Measurements from ENCODE around the gene GPR4.
A peak's percentile ranks its signal among the peaks of the same experiment; 100 is the strongest.

GPR4 gene

DNA sequence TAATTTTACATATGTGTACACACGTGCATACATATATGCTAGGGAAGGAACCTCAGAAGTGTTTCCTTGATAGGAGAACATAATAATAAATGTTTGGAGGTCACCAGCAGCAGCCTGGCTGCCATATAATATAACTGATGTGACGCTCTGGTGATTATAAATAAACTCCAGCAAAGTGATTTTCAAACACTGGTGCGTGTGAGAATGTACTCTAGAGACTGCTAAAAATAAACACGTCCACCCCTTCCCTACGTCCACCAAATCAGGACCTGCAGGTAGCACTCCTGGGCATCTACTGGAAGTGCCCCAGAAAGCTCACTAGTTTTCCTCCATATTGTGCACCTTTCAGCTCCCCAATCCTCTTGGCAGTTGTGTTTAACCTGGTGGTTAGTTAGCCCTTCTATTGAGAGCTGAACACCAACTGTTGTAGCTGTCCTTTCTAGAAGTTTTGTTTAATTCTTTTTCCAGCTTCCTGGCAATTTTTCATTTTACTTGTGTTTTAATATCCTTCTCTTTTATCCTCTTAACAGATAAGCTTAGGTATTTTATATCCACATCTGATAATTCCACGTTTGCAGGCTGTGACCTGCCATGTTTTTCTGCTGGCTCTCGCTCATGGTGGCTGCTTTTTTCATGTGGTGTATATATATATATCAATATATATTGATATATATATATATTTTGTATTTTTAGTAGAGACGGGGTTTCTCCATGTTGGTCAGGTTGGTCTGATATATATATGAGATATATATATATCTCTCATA, 30.4 kb downstream of the GPR4 start:
- no peak for DNase-seq (ENCODE audit: low spot score)

DNA sequence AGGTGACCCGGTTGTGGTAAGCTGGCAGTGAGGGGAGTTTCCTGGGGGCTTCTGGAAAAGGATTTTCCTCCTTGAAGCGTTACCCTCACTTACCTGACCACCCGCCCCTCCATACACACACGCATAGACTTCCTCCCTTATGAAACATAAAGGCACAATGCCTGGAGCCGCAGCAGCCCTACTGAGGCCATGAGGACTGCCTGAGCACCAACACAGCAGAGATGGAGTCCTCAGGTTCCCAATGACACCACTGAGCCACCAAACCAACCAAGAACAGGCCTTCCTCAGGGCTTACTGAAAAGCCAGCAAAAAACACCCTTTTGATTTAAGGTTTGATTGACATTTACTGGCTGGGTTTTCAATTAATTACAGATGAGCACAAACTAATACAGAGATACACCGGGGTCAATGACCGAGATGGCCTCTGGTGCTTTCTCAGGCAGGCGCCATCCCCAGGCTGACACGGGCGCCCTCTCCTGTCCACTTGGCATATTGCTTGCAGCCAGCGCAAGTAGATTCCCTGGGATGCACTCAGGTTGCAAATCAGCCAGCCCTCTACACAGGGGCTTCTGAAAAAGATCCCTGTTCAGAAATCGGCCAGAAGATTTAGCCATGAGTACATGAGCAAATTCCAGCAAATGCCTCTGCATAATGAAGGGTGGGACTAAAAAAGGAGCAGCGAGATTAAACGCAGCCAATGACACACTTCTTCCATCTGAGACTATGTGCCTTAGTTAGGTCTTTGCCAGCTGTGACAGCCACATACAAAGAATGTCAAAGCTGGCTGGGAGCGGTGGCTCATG, 32.2 kb downstream of the GPR4 start:
- TF ChIP-seq, protein P1, sequence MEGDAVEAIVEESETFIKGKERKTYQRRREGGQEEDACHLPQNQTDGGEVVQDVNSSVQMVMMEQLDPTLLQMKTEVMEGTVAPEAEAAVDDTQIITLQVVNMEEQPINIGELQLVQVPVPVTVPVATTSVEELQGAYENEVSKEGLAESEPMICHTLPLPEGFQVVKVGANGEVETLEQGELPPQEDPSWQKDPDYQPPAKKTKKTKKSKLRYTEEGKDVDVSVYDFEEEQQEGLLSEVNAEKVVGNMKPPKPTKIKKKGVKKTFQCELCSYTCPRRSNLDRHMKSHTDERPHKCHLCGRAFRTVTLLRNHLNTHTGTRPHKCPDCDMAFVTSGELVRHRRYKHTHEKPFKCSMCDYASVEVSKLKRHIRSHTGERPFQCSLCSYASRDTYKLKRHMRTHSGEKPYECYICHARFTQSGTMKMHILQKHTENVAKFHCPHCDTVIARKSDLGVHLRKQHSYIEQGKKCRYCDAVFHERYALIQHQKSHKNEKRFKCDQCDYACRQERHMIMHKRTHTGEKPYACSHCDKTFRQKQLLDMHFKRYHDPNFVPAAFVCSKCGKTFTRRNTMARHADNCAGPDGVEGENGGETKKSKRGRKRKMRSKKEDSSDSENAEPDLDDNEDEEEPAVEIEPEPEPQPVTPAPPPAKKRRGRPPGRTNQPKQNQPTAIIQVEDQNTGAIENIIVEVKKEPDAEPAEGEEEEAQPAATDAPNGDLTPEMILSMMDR (IDR thresholded peaks at IDR 0.05; ENCODE audit: extremely low read depth, missing control alignments): peak; percentile 79
- peak; percentile 56 for DNase-seq (ENCODE audit: low spot score)

More for the DNA sequence above, 30.4 kb downstream of the GPR4 start:
- TF ChIP-seq, protein P1 (IDR thresholded peaks at IDR 0.05; ENCODE audit: extremely low read depth, missing control alignments): no peak

DNA sequence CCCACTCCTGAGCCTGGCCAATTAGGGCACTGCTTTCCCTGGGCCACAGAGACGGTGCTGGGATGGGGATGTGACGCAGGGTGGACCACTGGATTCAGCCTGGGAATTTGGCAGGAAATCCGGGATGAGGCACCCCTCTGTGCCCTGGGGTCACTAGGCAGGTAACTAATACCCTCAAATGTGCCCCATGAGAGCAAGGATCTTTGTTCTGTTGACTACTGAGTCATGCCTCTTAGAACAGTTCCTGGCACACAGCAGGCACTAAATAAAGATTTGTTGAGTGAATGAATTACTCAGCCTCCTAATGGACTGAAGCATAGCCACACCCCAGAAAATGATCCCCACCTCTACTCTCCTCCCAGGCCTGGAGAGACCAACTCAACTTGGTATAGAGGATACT, 33.3 kb downstream of the GPR4 start:
- no peak for DNase-seq (ENCODE audit: low spot score)
- TF ChIP-seq, protein P1 (IDR thresholded peaks at IDR 0.05; ENCODE audit: extremely low read depth, missing control alignments): no peak

DNA sequence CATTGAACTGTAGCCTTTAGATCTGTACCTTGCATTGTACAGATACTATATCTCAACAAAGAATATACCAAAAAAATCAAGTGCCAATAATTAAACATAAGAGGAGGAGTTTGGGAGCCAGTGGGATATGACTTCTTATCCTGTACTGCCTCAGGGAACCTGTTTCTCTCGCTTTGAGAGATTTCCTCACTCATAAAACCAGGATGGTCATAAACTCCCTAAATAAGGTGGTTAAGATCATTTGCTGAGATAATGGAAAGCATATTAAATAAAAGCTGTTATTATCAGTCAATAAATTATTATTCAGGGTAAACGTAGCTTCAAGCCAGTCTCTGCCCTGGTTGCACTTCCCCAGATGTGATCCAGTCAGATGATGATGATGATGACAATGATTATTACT, 34.4 kb downstream of the GPR4 start:
- TF ChIP-seq, protein P1 (IDR thresholded peaks at IDR 0.05; ENCODE audit: extremely low read depth, missing control alignments): no peak
- DNase-seq (ENCODE audit: low spot score): no peak

DNA sequence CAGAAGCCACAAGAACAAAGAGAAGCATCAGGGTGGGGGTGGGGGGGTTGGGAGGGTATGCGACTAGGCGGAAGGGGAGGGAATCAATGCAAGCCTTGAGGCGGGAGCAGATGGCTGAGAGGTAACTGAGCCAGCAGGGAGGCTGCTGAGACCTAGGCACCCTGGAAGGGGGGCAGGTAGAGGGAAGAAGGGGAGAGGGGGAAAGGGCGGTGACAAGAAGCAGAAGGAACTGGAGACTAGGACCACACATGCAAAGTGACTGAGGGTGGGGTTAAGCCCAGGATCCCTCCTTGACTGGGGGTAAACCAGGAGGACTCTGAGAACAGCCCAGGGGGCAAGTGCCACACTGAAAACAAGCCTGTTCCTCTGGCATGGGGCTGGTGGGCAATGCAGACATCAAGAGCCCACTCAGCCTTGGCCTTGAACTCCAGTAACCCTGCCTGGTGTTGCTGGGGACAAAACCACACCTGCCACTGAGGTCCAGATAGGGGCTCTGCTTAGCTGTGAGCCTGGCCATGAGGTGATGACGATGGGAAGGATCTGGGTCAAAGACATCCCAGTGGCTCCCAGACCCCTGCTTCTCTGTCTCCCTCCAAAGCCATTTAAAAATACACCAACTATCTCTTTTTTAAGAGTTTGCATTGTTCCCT, 37.8 kb downstream of the GPR4 start:
- DNase-seq (ENCODE audit: low spot score): peak; percentile 12
- TF ChIP-seq, protein P1 (IDR thresholded peaks at IDR 0.05; ENCODE audit: extremely low read depth, missing control alignments): no peak

DNA sequence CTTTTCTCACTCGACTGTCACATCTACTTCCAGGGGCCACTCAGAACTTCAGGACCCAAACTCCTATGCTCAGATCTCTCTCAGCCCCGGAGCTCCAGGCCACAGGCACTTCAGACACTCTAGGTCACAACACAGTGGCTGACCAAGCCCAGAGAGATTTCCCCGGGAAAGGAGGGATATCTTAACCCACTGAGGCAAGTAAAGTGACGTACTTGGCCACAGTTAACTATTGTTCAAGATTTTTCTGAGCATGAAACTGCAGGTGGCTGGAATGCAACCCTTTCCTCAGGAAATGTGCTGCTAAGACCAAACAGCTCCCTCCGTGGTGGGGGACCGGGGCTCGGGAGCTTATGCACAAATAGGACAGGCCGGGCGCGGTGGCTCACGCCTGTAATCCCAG, 41.3 kb downstream of the GPR4 start:
- TF ChIP-seq, protein P1 (IDR thresholded peaks at IDR 0.05; ENCODE audit: extremely low read depth, missing control alignments): no peak
- no peak for DNase-seq (ENCODE audit: low spot score)

DNA sequence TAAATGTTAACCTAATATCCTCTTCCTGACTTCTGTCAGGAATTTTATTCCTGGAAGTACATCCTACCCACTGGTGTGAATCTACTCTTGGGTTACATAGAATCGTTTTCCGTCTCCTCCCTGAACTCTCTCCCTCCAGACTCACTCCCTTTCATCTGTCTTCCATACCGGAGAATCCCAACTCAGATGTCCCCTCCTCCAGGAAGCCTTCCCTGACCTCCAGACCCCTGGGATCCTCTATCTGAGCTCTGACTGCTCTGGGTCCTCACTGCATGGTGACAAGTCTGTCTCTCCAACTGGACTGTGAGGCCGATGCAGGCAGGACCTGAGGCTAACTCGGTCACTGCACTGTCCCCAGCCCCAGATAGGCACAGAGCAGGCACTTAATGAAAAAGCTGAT, 42.0 kb downstream of the GPR4 start:
- TF ChIP-seq, protein P1 (IDR thresholded peaks at IDR 0.05; ENCODE audit: extremely low read depth, missing control alignments): no peak

More for the DNA sequence above, 42.0 kb downstream of the GPR4 start:
- DNase-seq (ENCODE audit: low spot score): no peak

All from GM20000 (cell line).